Ascending aorta (tissue), 2 donors: ENCODE data around the gene TSPEAR. TPM values are rescaled to one million over a fixed set of nuclear protein-coding genes. Genes with fewer than 3 reads are reported as not detected.

ENCODE experiments used
- DNase-seq, 2 donors: peaks; one replicate each; pipeline ENCODE4 v3.0.0-alpha.2; 2019; ENCODE audit warnings: low spot score in 2 of 2
- H3K27ac ChIP-seq, 2 donors: fragments of 200-600 bp; sonication (generic); one replicate each; pipeline ENCODE4 v1.5.1; 2016 to 2017; ENCODE audit warnings: mild to moderate bottlenecking in 1 of 2
- H3K27me3 ChIP-seq: fragments of 200-600 bp; sonication (generic); one replicate; pipeline ENCODE4 v1.5.1; 2017
- H3K36me3 ChIP-seq, 2 donors: fragments of 200-600 bp; sonication (generic); one replicate each; pipeline ENCODE4 v1.5.1; 2016
- H3K4me1 ChIP-seq, 2 donors: fragments of 200-600 bp; sonication (generic); one replicate each; pipeline ENCODE4 v1.5.1; 2016 to 2017; ENCODE audit warnings: mild to moderate bottlenecking in 1 of 2
- H3K4me3 ChIP-seq, 2 donors: fragments of 200-600 bp; sonication (generic); one replicate each; pipeline ENCODE4 v1.5.1; 2016 to 2017; ENCODE audit warnings: mild to moderate bottlenecking in 1 of 2
- H3K9me3 ChIP-seq, 2 donors: fragments of 200-600 bp; sonication (generic); one replicate each; pipeline ENCODE4 v1.5.1; 2016
- intact Hi-C: fragments of 100-400 bp; cut with DNase I; formaldehyde crosslinking; loops from one replicate; pipeline ENCODE4 v1.15.1; 2023
- total RNA-seq: library from RNA; depleted of rRNA; stranded (reverse); fragments of >200 nt; gene quantifications from one replicate; pipeline ENCODE4 v1.1.0, GENCODE V29; 2016
- TF ChIP-seq, protein P1 (sequence below), 3 experiments: fragments of 200-600 bp in 2 of 3; fragments of 450-650 bp in 1 of 3; sonication (generic) in 2 of 3; IDR thresholded peaks; one replicate each; pipeline ENCODE4 v1.5.1; 2016 to 2019; ENCODE audit warnings: antibody characterized with exemption in 3 of 3, mild to moderate bottlenecking in 1 of 3, moderate library complexity in 1 of 3

TSPEAR gene
- total RNA-seq, 1 donor from 2014 or later, result not detected

GRCh38 chr21:44590311-44590721 lies 121.1 kb downstream of the TSPEAR start:
- intact Hi-C loops, result no loop called here
- Histone ChIP-seq H3K27me3 (no peaks in the 10 kb centered on the region), H3K4me1 (no peaks in the 10 kb centered on the region), H3K36me3 (no peaks in the 10 kb centered on the region), H3K27ac (no peak overlapping the region), H3K4me3 (no peak overlapping the region), H3K9me3 (no peaks in the 10 kb centered on the region)
- TF ChIP-seq, protein P1, sequence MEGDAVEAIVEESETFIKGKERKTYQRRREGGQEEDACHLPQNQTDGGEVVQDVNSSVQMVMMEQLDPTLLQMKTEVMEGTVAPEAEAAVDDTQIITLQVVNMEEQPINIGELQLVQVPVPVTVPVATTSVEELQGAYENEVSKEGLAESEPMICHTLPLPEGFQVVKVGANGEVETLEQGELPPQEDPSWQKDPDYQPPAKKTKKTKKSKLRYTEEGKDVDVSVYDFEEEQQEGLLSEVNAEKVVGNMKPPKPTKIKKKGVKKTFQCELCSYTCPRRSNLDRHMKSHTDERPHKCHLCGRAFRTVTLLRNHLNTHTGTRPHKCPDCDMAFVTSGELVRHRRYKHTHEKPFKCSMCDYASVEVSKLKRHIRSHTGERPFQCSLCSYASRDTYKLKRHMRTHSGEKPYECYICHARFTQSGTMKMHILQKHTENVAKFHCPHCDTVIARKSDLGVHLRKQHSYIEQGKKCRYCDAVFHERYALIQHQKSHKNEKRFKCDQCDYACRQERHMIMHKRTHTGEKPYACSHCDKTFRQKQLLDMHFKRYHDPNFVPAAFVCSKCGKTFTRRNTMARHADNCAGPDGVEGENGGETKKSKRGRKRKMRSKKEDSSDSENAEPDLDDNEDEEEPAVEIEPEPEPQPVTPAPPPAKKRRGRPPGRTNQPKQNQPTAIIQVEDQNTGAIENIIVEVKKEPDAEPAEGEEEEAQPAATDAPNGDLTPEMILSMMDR (IDR thresholded peaks at IDR 0.05), result no peak
- no peak for DNase-seq

DNA sequence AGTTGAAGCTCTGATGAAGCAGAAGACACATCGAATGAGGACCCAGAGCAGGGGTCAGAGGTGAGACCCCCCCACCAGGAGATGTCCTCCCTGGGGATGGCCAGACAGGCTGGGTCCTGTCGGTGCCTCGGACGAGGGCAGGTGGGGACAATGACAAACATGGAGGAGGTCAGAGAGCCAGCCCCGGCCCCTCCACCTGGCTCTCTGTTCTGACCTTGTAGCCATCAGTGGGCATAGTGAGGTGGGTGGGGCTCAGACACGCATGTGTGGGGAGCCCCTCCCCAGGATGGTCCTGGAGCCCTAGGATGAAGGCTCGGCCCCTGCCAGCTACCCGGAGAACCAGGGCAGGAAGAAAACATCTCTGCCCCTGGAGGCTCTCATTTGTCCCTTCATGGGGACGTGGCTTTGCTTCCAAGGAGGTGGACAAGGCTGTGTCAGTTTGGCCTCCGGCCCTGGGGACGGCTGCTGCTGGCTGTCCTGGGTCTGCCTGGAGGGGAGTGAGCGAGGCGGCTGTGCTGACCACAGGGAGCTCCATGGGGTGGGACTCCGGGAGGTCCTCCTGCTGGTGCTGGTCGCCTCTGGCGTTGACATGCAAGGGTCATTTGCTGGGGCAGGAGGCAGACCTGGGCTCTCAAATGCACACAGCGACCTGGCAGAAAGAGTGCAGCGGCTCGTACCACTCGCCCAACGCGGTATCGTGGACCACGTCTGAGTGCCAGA lies 121.6 kb downstream of the TSPEAR start:
- DNase-seq, result no peak
- H3K36me3 ChIP-seq, result no peaks in the 10 kb centered on the region
- H3K4me1 ChIP-seq, result no peaks in the 10 kb centered on the region
- no peak overlapping the region for H3K4me3 ChIP-seq
- H3K27ac ChIP-seq, result no peak overlapping the region
- no peaks in the 10 kb centered on the region for H3K9me3 ChIP-seq
- TF ChIP-seq, protein P1 (IDR thresholded peaks at IDR 0.05), result no peak
- intact Hi-C loops, result no loop called here
- no peaks in the 10 kb centered on the region for H3K27me3 ChIP-seq

DNA sequence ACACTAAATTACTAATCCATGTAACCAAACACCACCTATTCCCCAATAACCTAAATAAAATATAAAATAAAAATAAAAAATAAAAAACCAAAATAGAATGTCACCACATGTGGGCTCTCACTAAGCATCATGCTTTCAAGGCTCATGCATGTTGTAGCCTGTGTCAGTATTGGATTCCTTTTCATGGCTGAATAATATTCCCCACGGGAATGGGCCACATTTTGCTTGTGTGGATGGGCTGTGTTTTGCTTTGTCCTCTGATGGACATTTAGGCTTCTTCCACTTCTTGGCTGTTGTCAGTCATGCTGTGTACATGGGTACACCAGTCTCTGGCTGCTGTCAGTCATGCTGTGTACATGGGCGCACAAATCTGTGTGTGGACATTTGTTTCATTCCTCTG lies 122.3 kb downstream of the TSPEAR start:
- Histone ChIP-seq H3K36me3 (no peaks in the 10 kb centered on the region), H3K9me3 (no peaks in the 10 kb centered on the region), H3K27me3 (no peaks in the 10 kb centered on the region), H3K4me3 (no peak overlapping the region), H3K4me1 (no peaks in the 10 kb centered on the region), H3K27ac (no peak overlapping the region)
- intact Hi-C loops, result no loop called here
- TF ChIP-seq, protein P1 (IDR thresholded peaks at IDR 0.05), result no peak
- no peak for DNase-seq

DNA sequence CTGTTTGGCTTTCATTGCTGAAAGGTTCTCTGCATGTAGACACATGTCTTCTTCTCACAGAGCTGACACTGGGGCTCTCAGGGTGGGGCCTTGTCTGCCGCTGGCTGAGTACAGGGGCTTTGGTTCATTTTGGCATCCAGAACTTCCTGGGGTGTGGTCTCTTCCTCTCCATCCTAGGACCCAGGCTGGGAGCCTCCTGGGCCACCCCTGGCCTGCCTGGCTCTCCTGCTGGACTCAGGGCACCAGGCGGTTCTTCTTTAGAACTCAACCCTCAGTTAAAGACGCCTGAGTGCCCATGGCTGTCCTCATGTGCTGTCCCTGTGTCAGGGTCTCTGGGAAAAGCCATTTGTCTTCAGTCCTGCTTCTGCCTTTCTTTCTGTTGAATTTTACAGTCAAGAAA lies 125.5 kb downstream of the TSPEAR start:
- no peaks in the 10 kb centered on the region for H3K36me3 ChIP-seq
- peaks cover 3 to 5% of the 10 kb centered on the region in 2 donors for H3K9me3 ChIP-seq
- H3K27me3 ChIP-seq, result no peaks in the 10 kb centered on the region
- TF ChIP-seq, protein P1 (IDR thresholded peaks at IDR 0.05), result no peak
- no peak for DNase-seq
- H3K4me3 ChIP-seq, result no peak overlapping the region
- H3K4me1 ChIP-seq, result no peaks in the 10 kb centered on the region
- no peak overlapping the region for H3K27ac ChIP-seq
- intact Hi-C loops, result no loop called here

DNA sequence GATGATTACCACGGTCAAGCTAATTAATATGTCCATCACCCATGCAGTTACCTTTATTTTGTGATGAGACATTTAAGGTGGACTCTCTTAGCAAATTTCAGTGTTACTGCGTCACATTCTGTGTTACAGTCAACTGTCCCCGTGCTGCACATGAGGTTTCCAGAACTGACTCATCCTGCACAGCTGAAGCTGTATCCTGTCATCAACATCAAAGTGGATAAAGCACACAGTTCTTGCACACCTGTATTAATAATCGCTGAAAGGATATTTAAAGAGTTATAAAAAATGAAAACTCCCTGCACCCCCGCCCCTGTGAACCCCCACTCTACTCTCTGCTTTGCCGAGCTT lies 127.6 kb downstream of the TSPEAR start:
- Histone ChIP-seq H3K27me3 (no peaks in the 10 kb centered on the region), H3K4me3 (no peak overlapping the region), H3K9me3 (peaks cover 3 to 7% of the 10 kb centered on the region in 2 donors), H3K36me3 (no peaks in the 10 kb centered on the region), H3K27ac (no peak overlapping the region), H3K4me1 (no peaks in the 10 kb centered on the region)
- TF ChIP-seq, protein P1 (IDR thresholded peaks at IDR 0.05), result no peak
- intact Hi-C loops, result no loop called here
- DNase-seq, result no peak
